ENCODE results near the gene HIBADH. TPM values are rescaled to one million over a fixed set of nuclear protein-coding genes. Genes with fewer than 3 reads are reported as not detected.

The HIBADH gene
- total RNA-seq, 4 donors from 2014 or later = 73.7 to 99.9 (median 84.4) TPM

GRCh38 chr7:27614095-27614494, 48.6 kb downstream of the HIBADH start:
- WGBS, 2 donors = 97 to 99% methylated on average over 2 of the region's 2 CpGs
- Histone ChIP-seq H3K27me3 (no peaks in the 10 kb centered on the region), H3K36me3 (no peaks in the 10 kb centered on the region), H3K4me1 (peaks cover 5 to 16% of the 10 kb centered on the region in 2 donors), H3K27ac (no peak overlapping the region), H3K4me3 (replicated peaks in 1 of 3) (no peak overlapping the region), H3K9me3 (no peaks in the 10 kb centered on the region)
- intact Hi-C loops (cut with DNase I) = no loop called here
- no peak for DNase-seq
- TF ChIP-seq CTCF (IDR thresholded peaks at IDR 0.05) = no peak
- no peak for TF ChIP-seq POLR2A (IDR thresholded peaks at IDR 0.05)

- H3K4me3 ChIP-seq (replicated peaks in 1 of 3) = no peak overlapping the region
- H3K36me3 ChIP-seq = no peaks in the 10 kb centered on the region
- H3K4me1 ChIP-seq = peaks cover 17 to 22% of the 10 kb centered on the region in 2 donors
- TF ChIP-seq POLR2A (IDR thresholded peaks at IDR 0.05) = no peak
- no peak for TF ChIP-seq CTCF (IDR thresholded peaks at IDR 0.05)
- H3K9me3 ChIP-seq = no peaks in the 10 kb centered on the region
- 35 to 52% methylated on average over 3 of the region's 3 CpGs for WGBS, 2 donors
- no peak overlapping the region for H3K27ac ChIP-seq
- DNase-seq = peak; percentile 52 to 62
- H3K27me3 ChIP-seq = no peaks in the 10 kb centered on the region
- intact Hi-C loops (cut with DNase I) = no loop called here
Measured at GRCh38 chr7:27611059-27611458, 51.6 kb downstream of the HIBADH start.

GRCh38 chr7:27608776-27609495, 53.7 kb downstream of the HIBADH start:
- Histone ChIP-seq H3K27ac (no peak overlapping the region), H3K4me3 (replicated peaks in 1 of 3) (no peak overlapping the region), H3K9me3 (no peaks in the 10 kb centered on the region), H3K4me1 (peaks cover 19 to 22% of the 10 kb centered on the region in 2 donors), H3K36me3 (no peaks in the 10 kb centered on the region), H3K27me3 (no peaks in the 10 kb centered on the region)
- no peak for DNase-seq
- TF ChIP-seq CTCF (IDR thresholded peaks at IDR 0.05) (no peak), POLR2A (IDR thresholded peaks at IDR 0.05) (no peak)
- intact Hi-C loops (cut with DNase I) = no loop called here
- 95 to 98% methylated on average over 1 of the region's 1 CpG for WGBS, 2 donors

DNA sequence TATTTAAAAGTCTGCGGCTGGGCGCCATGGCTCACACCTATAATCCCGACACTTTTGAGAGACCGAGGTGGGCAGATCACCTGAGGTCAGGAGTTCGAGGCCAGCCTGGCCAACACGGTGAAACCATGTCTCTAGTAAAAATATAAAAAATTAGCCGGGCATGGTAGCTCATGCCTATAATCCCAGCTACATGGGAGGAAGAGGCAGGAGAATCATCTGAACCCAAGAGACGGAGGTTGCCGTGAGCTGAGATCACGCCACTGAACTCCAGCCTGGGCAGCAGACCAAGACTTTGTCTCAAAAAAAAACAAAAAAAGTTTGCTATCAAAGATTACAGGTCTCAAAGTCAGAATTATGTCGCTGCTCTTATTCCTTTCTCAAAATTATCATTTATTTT, 55.5 kb downstream of the HIBADH start:
- TF ChIP-seq CTCF (IDR thresholded peaks at IDR 0.05) = no peak
- TF ChIP-seq POLR2A (IDR thresholded peaks at IDR 0.05) = no peak
- no peaks in the 10 kb centered on the region for H3K36me3 ChIP-seq
- intact Hi-C loops (cut with DNase I) = no loop called here
- H3K9me3 ChIP-seq = no peaks in the 10 kb centered on the region
- no peak overlapping the region for H3K4me3 ChIP-seq (replicated peaks in 1 of 3)
- no peaks in the 10 kb centered on the region for H3K27me3 ChIP-seq
- peaks cover 19 to 22% of the 10 kb centered on the region in 2 donors for H3K4me1 ChIP-seq
- WGBS, 2 donors = 97% methylated on average over 11 of the region's 11 CpGs
- no peak for DNase-seq
- H3K27ac ChIP-seq = no peak overlapping the region

Data from thyroid gland (tissue), 4 donors.